GM12873 (cell line): ENCODE results near the gene SORCS2.

ENCODE experiments used
- TF ChIP-seq, protein P1 (sequence below): IDR thresholded peaks from 2 replicates; pipeline ENCODE4 v1.5.1; 2012; ENCODE audit warnings: low read depth, mild to moderate bottlenecking, moderate library complexity, low read length, control low read depth; ENCODE audit not compliant: insufficient read depth; ENCODE audit errors: missing control alignments

The SORCS2 gene

GRCh38 chr4:7650606-7651385 lies 458.5 kb downstream of the SORCS2 start:
- TF ChIP-seq, protein P1, sequence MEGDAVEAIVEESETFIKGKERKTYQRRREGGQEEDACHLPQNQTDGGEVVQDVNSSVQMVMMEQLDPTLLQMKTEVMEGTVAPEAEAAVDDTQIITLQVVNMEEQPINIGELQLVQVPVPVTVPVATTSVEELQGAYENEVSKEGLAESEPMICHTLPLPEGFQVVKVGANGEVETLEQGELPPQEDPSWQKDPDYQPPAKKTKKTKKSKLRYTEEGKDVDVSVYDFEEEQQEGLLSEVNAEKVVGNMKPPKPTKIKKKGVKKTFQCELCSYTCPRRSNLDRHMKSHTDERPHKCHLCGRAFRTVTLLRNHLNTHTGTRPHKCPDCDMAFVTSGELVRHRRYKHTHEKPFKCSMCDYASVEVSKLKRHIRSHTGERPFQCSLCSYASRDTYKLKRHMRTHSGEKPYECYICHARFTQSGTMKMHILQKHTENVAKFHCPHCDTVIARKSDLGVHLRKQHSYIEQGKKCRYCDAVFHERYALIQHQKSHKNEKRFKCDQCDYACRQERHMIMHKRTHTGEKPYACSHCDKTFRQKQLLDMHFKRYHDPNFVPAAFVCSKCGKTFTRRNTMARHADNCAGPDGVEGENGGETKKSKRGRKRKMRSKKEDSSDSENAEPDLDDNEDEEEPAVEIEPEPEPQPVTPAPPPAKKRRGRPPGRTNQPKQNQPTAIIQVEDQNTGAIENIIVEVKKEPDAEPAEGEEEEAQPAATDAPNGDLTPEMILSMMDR = no peak

GRCh38 chr4:7651461-7651921 lies 459.2 kb downstream of the SORCS2 start:
- TF ChIP-seq, protein P1 = no peak

DNA sequence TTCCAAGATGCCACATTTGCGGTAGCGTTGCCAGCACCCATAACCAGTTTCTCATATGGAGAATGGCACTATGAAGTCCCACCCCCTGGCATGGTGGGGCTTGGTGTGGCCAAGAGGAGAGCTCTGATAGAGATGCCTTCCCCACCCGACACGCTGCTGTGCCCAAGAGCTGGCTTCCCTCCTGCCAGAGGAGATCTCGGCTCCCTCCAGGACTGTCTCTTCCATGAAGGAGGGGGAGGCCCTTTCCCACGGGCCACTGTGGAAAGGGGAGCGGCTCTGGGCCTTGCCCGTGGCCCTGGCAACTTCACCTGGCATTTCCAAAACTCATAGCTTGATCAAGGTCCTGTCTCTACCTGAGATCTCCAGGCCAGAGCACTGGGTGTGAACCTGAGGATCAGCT lies 459.7 kb downstream of the SORCS2 start:
- TF ChIP-seq, protein P1 = no peak

DNA sequence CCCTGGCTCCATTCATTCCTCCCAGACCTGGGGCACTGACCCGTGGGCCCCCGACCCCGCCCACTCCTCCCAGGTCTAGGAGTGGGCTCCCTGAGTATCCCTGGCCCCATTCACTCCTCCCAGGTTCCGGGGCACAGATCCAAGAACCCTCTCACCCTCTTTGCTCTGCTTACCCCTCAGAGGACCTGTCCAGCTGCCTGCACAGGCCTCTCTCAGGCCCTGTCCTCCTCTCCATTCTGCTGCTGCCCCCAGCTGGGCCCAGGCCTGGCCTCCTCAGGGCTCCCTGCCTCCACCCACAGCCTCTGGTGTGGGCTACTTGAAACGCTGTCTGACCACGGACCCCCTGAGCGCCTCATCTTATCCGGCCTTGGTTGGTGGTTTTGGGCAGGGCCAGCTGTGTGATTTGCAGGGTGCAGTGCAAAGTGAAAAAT lies 460.1 kb downstream of the SORCS2 start:
- TF ChIP-seq, protein P1 = no peak

- TF ChIP-seq, protein P1 = no peak
These were observed 460.6 kb downstream of the SORCS2 start for GRCh38 chr4:7652906-7653305.

DNA sequence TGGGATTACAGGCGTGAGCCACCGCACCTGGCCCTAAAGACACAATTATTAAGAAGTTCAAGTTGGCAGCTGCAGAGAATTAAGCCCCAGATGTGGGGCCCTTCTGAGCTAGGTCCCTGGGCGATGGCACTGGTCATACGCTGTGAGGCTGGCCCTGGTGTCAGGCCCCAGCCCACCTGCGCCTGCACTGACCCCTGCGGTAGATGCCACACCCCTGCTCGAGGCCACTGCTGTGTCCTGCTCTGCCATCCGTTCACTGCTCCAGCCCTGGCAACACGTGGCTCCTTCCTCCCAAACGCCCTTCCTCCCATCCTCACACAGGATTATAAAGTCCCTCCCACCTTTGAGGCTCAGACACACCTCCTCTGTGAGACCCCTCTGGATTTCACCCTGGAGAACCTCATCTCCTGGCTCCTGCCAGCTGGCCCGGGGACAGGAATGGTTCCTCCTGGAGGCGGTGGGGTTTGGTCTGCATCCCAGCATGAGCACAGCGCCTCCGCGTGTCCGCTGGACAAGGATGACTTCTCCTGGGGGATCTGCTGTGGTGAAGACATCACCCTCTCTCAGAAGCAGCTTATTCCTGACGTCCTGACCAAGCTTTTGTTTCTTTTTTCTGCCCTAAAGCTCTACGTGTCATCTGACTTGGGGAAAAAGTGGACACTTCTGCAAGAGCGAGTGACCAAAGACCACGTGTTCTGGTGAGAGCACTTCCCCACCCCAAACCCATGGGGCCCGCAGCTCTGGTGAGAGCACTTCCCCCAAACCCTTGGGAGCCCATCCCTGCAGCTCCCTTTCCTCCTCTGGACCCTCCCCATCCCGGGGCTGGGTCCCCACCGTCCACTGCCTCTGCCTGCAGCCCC lies 461.4 kb downstream of the SORCS2 start:
- TF ChIP-seq, protein P1 = no peak
